ENCODE results near the gene SLC24A3. TPM values are rescaled to one million over a fixed set of nuclear protein-coding genes. Genes with fewer than 3 reads are reported as not detected.

Gene SLC24A3
- total RNA-seq, 1 donor from 2014 or later: 1.4 TPM

DNA sequence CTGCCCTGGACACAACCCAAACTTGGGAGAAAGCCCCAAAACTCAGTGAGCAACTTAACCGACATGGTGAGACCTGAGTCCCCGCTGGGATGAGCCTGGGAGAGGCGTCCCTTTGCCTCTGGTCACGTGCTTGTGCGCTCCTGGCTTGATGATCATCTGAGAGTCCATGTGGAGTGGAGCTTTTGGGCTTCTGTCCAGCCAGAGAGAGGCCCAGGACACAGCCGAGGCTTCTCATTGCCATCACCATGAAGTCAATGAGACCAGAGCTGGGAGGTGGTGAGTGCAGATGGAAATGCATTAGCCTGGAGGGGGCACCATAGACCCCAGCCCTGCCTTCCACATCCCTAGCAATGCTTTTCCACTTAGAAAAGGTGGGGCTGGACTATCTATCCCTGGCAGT is 250.0 kb downstream of the SLC24A3 start:
- intact Hi-C loops (cut with DNase I): no loop called here
- no peak for ATAC-seq
- DNase-seq (ENCODE audit: missing footprints): no peak

DNA sequence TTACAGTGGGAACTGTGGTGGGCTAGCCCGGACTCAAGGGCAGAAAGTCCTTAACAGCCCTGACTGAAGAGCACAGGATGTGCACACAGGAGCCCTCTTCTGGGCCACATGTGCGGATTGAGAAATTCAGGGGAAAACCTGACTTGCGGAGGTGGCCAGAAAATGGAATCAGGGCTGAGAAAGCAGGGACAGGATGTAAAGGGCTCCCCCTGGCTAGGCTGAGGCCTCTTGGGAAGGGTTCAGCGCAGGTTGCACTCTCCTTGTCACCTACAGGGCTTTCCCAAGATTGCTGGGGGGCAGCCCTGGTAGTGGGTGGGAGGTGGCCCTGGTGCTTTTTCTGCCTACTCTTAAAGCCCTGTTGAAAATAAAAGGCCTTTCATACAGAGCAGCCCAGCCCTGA is 251.2 kb downstream of the SLC24A3 start:
- intact Hi-C loops (cut with DNase I): no loop called here
- no peak for DNase-seq (ENCODE audit: missing footprints)
- no peak for ATAC-seq

DNA sequence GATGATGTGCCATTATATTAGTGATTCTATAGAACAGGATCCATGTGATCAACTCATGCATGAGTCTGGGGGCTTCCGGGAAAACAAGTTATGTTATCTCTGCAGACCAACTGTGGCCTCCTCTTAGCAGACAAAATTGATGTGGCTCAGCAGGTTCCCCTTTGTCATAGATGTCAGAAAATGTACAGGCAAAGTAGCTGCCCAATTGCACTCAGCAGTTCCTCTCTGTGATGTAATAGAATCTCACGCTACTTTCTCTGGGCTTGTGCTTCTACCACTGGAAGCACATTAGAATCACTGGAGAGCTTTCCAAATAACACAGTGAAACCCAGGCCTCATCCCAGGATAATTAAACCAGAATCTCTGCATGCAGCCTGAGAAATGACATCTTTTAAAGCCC is 253.1 kb downstream of the SLC24A3 start:
- no peak for ATAC-seq
- intact Hi-C loops (cut with DNase I): no loop called here
- DNase-seq (ENCODE audit: missing footprints): no peak

DNA sequence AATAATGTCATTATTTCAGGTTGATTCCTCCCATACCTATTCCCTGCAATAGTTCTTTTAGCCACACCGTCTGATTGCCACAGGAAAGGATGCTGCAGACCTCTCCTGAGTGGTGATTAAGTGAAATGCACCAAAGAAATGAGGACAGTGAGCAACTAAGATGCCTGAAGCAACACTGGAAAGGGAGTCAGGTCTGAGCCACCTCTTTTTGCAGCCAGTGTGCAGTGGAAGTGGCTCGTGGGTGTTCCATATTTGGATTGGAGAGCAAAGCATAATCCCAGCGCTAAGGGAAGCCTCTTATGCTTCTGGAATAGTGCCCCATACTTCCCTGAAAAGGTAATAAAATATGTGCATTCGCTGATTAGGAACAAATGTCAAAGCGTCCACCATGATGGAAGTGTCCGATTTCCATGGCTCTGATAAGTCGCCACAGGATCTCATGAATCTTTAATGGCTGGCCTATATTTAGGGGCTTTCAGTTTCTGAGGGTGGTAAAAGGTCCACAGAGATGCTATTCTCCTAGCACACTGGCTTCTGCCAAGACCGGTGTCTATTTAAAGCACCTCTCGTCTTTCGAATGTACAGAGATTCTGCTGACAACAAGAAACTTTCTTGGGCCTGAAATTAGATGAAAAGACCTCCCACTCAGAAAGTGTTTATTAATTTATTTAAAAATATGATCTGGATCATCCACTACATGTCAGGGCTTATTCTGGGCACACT is 253.9 kb downstream of the SLC24A3 start:
- ATAC-seq: no peak
- intact Hi-C loops (cut with DNase I): no loop called here

DNA sequence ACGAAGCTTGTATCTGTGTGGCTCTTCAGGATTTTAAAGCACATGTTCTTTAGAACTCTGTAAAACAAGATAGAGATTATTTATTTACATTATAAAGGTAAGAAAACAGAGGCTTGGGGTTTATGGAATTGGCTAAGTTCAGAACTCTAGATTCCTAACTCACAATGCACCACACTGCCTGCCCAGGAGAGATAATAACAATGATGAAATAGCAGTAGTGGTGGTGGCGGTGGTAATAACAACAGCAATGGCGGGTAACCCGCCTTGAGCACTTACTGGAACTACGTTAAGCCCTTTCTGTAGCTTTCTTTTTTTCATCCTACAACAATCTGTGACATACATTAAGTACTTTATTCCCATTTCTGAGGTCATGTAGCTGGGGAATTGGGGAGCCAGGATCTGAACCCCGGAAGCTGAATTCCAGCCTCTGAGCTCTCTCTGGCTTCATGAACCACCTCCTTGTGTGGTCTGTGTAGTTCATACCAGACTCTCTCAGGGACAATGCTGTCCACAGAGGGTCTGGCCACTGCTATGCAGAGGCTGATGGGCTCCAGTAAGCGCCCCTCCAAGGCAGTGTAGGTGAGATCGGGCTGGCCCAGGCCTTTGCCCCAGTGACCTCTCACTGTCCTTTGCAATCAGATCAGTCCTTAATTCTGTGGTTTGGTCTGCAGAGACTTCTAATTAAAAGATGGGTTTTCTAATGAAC is 260.9 kb downstream of the SLC24A3 start:
- ATAC-seq: no peak
- intact Hi-C loops (cut with DNase I): no loop called here

More for the DNA sequence above, 253.9 kb downstream of the SLC24A3 start:
- DNase-seq (ENCODE audit: missing footprints): no peak

DNA sequence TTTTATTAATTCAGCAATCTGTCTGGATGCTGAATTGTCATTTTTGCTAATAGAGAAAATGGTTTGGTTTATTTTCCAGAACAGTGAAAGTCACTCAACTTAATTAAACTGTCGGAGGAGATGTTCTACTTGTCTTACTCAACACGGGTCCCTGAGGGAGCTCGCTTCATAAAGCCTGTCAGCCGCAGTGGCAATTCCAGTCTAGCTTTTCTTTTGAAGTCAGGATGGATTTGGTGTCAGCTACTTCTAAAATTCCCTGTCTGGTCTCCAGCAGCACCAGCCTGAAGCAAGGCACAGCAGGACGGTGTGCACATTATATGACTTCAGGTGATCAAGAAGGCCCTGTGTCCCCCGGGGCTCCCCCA is 261.5 kb downstream of the SLC24A3 start:
- intact Hi-C loops (cut with DNase I): no loop called here
- DNase-seq (ENCODE audit: missing footprints) (no peak), ATAC-seq (no peak)

More for the DNA sequence above, 260.9 kb downstream of the SLC24A3 start:
- DNase-seq (ENCODE audit: missing footprints): no peak

DNA sequence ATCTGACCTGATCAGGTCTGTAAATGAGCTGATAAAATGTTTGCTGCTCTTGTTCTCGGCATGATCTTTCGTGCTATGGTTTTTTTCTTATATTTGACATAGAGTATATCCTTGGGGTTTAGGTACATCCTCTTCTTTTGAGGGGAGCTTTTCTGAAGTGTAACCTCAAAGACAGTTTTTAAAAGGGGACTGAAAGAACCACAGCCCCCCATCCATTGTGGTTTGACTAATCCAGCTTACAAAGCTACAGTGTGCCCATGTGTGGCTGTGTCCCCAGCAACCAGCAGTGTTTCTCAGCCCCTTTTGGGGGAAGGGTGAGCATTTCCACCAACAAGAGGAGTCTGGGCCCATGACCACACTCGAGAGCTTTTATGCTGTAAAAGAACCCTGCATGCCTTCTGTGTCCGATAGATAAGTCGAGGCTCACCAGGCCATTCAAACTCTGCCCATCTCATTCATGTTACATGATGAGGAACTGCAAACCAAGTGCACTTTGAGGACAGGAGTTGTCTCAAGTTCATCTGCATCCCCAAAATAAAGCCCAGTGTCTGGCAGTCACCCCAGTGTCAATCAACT is 266.0 kb downstream of the SLC24A3 start:
- intact Hi-C loops (cut with DNase I): no loop called here
- ATAC-seq (no peak), DNase-seq (ENCODE audit: missing footprints) (no peak)

DNA sequence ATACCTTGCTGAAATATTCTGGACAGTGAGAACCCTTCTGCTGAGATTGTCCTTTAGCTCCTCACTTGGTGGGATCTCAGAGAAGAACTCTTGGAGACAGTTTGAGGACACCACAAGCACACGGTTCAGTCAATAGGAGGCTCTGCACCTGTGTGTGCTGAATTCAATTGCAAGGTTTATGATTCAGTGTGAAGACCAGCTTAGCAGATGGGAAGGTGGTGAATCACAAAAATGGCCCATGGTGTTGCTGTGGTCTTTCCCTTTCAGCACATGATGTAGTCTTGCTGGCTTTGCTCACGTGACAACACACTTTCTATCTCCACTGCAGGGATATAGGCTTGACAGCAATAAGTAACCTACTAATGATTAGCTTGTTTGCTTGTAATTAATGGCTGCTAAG is 270.3 kb downstream of the SLC24A3 start:
- intact Hi-C loops (cut with DNase I): no loop called here
- DNase-seq (ENCODE audit: missing footprints) (no peak), ATAC-seq (no peak)

DNA sequence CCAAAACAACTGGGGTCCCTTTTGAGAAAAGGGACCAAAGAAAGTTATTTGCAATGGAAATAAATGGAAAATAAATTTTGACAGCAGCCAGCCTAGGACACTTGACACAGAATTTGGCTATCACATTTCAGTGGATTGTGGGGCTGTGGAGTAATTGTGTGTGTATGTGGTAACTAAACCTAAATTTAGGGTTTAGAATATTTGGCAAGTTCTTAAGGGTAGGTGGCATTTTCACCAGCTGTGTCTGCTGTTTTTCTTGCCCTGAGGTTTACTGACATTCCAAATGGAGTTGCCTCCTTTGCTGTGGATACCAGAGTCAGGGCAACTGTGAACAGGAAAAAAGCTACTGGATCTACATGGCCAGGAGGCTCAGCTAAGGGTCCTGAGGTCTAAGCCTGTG is 270.9 kb downstream of the SLC24A3 start:
- ATAC-seq (no peak), DNase-seq (ENCODE audit: missing footprints) (no peak)
- intact Hi-C loops (cut with DNase I): no loop called here

DNA sequence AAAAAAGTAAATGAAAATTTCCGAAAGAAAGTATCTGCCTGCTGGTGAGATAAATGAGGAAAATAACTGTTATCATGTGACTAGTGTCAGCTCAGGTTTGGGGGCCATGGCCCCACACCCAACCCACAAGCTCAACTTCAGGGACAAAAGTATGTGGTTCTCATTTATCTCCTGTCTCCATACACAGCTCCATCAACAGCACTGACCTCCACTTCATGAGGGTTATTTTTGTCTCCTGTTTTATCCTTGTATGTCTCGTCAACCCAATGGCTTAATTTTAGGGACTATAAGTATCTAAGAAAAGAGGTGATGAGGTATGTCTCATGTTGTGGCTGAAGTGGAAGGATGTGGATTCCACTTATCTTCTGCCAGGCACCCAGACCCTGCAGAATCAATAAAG is 274.0 kb downstream of the SLC24A3 start:
- DNase-seq (ENCODE audit: missing footprints) (no peak), ATAC-seq (no peak)
- intact Hi-C loops (cut with DNase I): no loop called here

DNA sequence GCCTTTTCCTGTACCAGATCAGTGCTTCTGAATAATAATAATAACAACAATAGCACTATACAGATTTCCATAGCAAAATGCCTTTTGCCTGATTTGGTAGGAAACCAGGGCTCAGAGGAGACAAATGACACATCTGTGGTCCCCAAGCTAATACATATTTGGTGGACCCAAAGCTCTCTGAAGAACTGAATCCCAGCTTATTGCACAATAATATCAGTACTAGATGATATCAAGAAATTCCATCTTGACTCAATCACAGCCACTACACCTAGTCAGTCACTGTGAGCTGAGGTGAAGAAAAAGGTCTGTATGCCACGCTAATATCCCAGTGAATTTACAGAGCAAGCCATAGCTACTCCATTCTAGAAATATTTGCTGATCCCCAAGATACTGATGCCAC is 275.0 kb downstream of the SLC24A3 start:
- DNase-seq (ENCODE audit: missing footprints) (no peak), ATAC-seq (no peak)
- intact Hi-C loops (cut with DNase I): no loop called here

DNA sequence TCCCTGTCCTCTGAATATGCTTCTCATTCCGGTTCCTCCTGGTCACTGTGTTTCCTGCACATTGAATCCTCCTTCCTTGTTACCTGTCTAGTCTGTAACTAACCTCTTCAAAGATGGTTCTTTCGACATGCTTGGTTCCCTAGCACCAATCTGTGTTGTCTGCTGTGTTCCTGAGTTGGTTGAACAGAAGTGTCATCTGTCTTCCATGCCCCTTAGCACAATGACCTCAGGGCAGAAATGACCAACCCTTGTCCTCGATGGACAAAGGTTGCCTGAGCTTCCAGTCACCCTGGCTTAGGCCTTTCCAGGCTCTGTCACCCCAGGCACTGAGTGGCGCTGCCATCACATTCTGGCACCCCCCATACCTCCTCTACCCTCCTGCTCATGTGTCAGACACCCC is 278.8 kb downstream of the SLC24A3 start:
- ATAC-seq: no peak
- no peak for DNase-seq (ENCODE audit: missing footprints)
- intact Hi-C loops (cut with DNase I): no loop called here

DNA sequence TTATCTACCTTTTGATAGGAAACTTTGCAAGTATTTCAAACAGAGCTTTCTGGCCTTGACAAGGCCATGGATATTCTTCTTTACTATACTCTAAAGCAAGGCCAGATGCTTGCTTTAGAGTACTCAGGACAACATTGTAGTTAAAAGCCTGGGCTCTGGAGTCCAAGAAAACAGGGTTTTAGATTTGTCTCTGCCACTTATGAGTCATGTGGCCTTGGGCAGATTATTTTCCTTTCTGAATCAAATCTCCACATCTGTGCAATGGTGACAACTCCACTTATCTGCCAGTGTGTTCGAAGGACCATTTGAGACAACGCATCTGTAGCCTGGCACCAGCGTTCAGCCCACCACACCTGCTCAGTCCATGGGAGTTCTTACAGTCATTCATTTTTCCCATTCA is 279.7 kb downstream of the SLC24A3 start:
- intact Hi-C loops (cut with DNase I): no loop called here
- DNase-seq (ENCODE audit: missing footprints) (no peak), ATAC-seq (no peak)

DNA sequence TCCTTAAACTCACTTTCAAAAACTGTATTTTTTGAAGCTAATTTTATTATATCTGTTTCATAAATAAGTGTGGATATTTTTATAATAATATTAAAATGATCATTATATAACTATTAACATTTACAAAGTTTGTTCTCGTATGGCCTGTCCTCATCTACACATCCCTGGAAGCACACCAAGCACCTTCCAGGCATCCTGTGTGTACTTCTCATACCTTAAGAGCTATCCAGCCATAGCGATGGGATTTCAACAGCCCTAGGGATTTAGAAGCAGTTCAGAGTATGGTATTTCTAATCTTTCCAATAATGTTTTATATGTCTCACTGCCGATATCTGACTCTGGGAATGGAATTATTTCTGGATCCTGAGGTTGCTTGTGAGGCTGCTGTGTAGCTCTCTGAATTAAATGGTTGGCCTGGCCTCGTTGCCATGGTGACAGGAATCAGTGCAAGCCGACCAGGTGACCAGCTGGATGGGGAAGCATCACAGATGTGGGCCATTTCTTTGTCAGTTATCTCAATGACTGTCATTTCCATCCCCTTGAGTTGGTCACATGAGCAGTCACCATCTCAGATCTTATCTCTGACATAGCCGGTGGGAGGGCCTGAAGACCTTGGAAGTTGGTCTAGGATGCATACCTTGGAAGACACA is 280.4 kb downstream of the SLC24A3 start:
- DNase-seq (ENCODE audit: missing footprints) (no peak), ATAC-seq (no peak)
- intact Hi-C loops (cut with DNase I): no loop called here

DNA sequence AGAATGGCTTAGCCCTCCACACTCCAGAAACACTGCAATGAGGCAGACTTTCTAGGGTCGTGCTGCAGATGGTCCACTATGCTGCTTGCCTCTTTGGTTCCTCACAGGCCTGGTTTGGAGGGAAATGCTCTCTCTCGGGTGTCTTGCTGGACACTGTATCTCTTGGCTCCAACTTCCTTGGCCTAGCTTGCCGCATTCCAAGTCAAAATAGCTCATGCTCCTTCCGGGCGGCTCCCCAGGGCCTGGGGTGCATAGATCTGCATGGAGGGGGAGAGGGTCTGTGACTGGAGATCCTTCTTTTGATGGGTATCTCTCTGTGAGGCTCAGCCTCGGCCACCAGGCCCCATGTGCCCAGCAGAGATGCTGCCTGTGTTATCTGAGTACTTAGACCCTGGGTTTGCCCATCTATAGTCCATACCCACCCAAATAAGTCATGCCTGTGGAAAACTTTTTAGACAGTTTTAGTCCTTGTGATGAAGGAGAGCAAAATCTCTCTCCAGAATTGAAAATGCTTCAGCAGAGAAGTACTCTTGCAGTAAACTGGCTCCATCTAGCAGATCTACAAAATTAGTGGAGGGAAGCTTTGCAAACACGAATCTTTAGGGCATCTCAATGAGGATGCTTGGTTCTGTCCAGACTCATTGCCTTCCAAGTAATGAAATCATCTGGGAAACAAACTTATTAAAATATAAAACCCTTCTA is 281.5 kb downstream of the SLC24A3 start:
- intact Hi-C loops (cut with DNase I): no loop called here
- ATAC-seq: peak; percentile 64
- DNase-seq (ENCODE audit: missing footprints): no peak

DNA sequence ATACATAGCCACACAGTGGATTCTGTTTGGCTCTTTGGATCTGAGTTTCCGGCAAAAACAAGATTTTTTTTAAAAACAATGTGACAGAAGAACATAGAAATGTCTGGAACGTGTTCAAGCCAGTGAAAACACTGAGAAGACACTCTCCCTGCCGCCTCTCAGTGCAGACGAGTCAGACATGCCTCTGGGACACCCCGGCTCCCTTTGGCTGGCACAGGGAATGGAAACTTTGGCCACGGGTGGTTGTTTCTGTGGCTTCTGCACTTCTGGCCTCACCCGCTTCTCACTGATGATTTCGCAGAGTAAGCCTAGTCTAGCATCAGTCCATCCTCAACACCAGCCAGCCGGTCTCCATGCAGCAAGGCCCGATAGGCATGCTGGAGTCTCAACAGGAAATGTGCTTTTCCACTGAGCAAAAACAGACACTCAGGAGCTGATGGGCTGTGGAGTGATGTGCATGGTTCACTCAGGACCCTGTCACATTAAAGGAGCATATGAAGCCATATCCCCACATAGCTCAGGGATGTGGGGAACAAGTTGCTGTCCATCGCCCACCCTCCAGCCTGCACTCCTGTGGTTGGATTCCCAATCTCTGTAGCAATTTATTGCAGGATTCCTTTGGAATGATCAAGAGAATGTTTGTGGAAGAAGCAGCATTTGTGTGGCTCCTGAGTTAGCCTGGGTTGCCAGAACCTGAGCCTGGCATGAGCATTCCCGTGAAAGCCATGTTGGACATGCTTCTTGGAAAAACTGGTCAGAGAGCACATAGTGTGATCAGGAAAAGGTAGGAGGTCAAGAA is 283.7 kb downstream of the SLC24A3 start:
- DNase-seq (ENCODE audit: missing footprints) (no peak), ATAC-seq (no peak)
- intact Hi-C loops (cut with DNase I): no loop called here

DNA sequence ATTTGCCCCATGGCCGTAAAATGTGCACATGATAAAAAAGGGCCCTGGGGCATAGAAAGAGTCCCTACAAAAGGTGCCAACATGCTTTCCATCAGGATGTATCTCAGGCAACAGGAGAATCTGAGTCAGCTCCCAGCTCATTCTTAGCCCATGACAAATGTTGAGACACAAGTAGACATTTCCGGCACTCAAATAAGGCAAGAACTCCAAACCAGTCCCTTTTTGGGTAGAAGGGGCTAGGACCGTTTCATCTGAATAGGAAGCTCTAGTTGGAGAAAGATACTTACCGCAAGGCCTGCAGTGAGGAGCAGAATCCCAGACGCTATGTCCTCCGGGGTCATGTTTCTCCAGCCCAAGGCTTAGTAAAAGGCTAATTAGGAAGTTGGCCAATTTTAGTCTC is 284.6 kb downstream of the SLC24A3 start:
- no peak for ATAC-seq
- intact Hi-C loops (cut with DNase I): no loop called here

DNA sequence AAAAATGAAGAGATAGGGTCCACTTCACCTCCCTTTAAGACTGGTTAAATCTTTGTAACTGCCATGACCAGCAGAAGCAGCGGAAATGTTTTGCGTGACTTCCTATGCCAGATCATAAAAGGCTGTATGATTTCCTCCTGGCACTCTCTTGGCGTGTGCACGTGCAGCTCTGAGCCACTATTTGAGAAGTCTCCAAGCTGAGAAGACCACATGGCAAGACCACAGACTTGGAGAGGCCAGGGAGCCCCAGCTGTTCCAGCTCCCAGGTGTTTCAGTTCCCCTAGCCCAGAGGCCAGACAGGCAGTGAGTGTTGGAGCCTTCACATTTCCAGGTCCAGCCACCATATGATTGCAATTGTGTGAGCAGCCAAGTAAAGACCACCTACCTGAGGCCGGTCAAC is 286.3 kb downstream of the SLC24A3 start:
- intact Hi-C loops (cut with DNase I): no loop called here
- DNase-seq (ENCODE audit: missing footprints): no peak
- no peak for ATAC-seq

More for the DNA sequence above, 284.6 kb downstream of the SLC24A3 start:
- DNase-seq (ENCODE audit: missing footprints): no peak
